Gastrocnemius medialis (tissue), 4 donors: Measurements from ENCODE around the gene CNGA2. TPM values are rescaled to one million over a fixed set of nuclear protein-coding genes. Genes with fewer than 3 reads are reported as not detected.

Experiments used
- ATAC-seq, 2 donors: fragments of 150-250 bp; one replicate each; pipeline ENCODE4 v1.9.1; 2016
- DNase-seq, 2 donors: peaks; one replicate each; pipeline ENCODE4 v3.0.0-alpha.2; 2019
- H3K27ac ChIP-seq, 4 donors: fragments of 200-600 bp; sonication (generic); 1 replicate in 1 of 4; 2 replicates in 3 of 4; pipeline ENCODE4 v1.5.1; 2016 to 2018; ENCODE audit warnings: mild to moderate bottlenecking in 2 of 4, moderate library complexity in 1 of 4
- H3K27me3 ChIP-seq, 3 donors: fragments of 200-600 bp; sonication (generic) in 2 of 3; 1 replicate in 1 of 3; 2 replicates in 2 of 3; pipeline versions ENCODE4 v1.5.1 to v1.6.0; 2016 to 2019; ENCODE audit warnings: mild to moderate bottlenecking in 1 of 3, moderate library complexity in 1 of 3
- H3K36me3 ChIP-seq, 2 donors: fragments of 200-600 bp; sonication (generic) in 1 of 2; one replicate each; pipeline ENCODE4 v1.5.1; 2017 to 2018
- H3K4me1 ChIP-seq, 2 donors: fragments of 200-600 bp; sonication (generic) in 1 of 2; one replicate each; pipeline ENCODE4 v1.5.1; 2016 to 2017; ENCODE audit warnings: mild to moderate bottlenecking in 2 of 2
- H3K4me3 ChIP-seq, 4 donors: fragments of 200-600 bp; sonication (generic) in 3 of 4; 1 replicate in 1 of 4; 2 replicates in 3 of 4; pipeline ENCODE4 v1.5.1; 2016 to 2019; ENCODE audit warnings: mild to moderate bottlenecking in 2 of 4
- H3K9me3 ChIP-seq, 3 donors: fragments of 200-600 bp; sonication (generic) in 2 of 3; 1 replicate in 1 of 3; 2 replicates in 2 of 3; pipeline ENCODE4 v1.5.1; 2016 to 2019
- CTCF ChIP-seq, 5 experiments: fragments of 450-650 bp in 3 of 5; fragments of 200-600 bp in 2 of 5; sonication (generic) in 2 of 5; IDR thresholded peaks in 4 of 5; conservative IDR thresholded peaks in 1 of 5; 1 replicate in 4 of 5; 2 replicates in 1 of 5; pipeline ENCODE4 v1.5.1; 2016 to 2019; ENCODE audit warnings: antibody characterized with exemption in 5 of 5, mild to moderate bottlenecking in 3 of 5, moderate library complexity in 3 of 5
- POLR2A ChIP-seq, 2 donors: fragments of 450-650 bp; IDR thresholded peaks; one replicate each; pipeline ENCODE4 v1.6.1; 2017; ENCODE audit warnings: antibody characterized with exemption in 2 of 2, mild to moderate bottlenecking in 2 of 2, moderate library complexity in 2 of 2
- in situ Hi-C, 4 donors: fragments of 200-750 bp; cut with MboI; loops; one replicate each; pipeline versions ENCODE4 v1.15.0 to v1.8.0; 2017; ENCODE audit warnings: low sequenced_read_pairs in 4 of 4
- intact Hi-C: fragments of 100-400 bp; cut with DNase I; formaldehyde crosslinking; loops from one replicate; pipeline ENCODE4 v1.15.1; 2023; ENCODE audit warnings: low total_unique reads
- total RNA-seq, 4 donors: library from RNA; depleted of rRNA; stranded (reverse); fragments of >200 nt; gene quantifications; one replicate each; pipeline versions ENCODE4 v1.1.0 to v1.2.3, GENCODE V29; 2016

The CNGA2 gene
- not detected for total RNA-seq

DNA sequence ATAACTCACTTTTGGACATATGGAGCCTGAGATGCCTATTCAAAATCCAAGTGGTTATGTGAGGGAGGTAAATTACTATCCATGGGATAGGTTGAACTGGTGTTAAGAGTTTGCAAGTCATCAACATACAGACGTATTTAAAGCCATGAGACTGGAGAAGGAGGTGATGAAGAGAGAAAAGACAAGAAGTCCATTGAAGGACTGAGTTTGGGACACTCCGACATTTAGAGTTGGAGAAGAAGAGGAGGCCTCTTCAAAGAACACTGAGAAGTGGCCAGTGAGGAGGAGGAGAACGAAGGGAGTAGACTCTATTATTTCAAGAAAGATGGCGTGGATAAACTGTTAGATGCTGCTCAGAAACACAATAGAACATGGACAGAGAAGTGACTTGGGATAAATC lies at the start of gene CNGA2:
CNGA2 (plus strand) TSS at position 301 of the 400 bp plus-strand sequence. CDS start 3,738 bp downstream, outside the sequence.
- no peaks in the 10 kb centered on the region for H3K27me3 ChIP-seq
- intact Hi-C loops (no loop called here), in situ Hi-C loops (no loop called here)
- DNase-seq: no peak
- no peaks in the 10 kb centered on the region for H3K4me1 ChIP-seq
- no peak within 1 kb of the TSS for H3K4me3 ChIP-seq
- no peak within 1 kb of the TSS for H3K27ac ChIP-seq
- TF ChIP-seq CTCF (IDR thresholded peaks at IDR 0.05 in 4 of 5, conservative IDR thresholded peaks at IDR 0.05 in 1 of 5): no peak
- TF ChIP-seq POLR2A (IDR thresholded peaks at IDR 0.05): no peak
- H3K36me3 ChIP-seq: no peaks in the 10 kb centered on the region
- ATAC-seq: no peak
- no peaks in the 10 kb centered on the region for H3K9me3 ChIP-seq

DNA sequence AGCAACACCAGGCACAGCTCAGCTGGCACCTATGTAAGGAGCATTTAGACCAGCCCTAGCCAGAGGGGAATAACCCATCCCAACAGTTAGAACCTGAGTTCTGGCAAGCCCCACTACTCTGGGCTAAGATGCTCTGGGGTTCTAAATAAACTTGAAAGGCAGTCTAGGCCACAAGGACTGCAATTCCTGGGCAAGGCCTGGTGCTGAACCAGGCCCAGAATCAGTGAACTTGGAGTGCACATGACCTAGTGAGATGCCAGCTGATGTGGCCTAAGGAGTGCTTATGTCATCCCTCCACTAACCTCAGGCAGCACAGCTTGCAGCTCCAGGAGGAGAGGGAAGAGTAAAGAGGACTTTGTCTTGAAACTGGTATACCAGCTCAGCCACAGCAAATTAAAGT lies 46.9 kb upstream of the CNGA2 start:
- no peak overlapping the region for H3K27ac ChIP-seq
- TF ChIP-seq POLR2A (IDR thresholded peaks at IDR 0.05) (no peak), CTCF (IDR thresholded peaks at IDR 0.05 in 4 of 5, conservative IDR thresholded peaks at IDR 0.05 in 1 of 5) (no peak)
- ATAC-seq (no peak), DNase-seq (no peak)
- no peaks in the 10 kb centered on the region for H3K36me3 ChIP-seq
- H3K4me3 ChIP-seq: no peak overlapping the region
- intact Hi-C loops: no loop called here
- no peaks in the 10 kb centered on the region for H3K4me1 ChIP-seq
- H3K27me3 ChIP-seq: no peaks in the 10 kb centered on the region
- in situ Hi-C loops: loop anchor here (10.0 to 25.0 kb wide), 2 partner anchors 525 to 533 kb away; no protein-coding TSS in a partner anchor
- H3K9me3 ChIP-seq: no peaks in the 10 kb centered on the region

DNA sequence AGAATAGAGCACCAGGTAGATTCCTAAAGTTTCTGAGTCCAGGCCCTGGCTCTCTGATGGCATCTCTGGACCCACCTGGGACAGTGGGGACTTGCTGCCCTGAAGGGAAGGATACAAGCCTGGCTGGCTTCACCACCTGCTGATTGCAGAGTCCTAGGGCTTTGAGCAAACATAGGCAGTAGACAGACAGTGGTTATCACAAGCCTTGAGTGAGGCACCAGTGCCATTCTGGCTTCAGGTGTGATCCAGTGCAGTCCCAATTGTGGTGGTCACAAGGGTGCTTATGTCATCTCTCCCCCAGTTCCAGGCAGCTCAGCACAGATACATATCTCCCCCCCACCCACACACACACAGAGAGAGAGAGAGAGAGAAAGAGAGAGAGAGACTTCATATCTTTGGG lies 45.9 kb upstream of the CNGA2 start:
- in situ Hi-C loops (loop anchor here (10.0 to 25.0 kb wide), 2 partner anchors 526 to 534 kb away; no protein-coding TSS in a partner anchor), intact Hi-C loops (no loop called here)
- H3K4me1 ChIP-seq: no peaks in the 10 kb centered on the region
- DNase-seq: no peak
- H3K36me3 ChIP-seq: no peaks in the 10 kb centered on the region
- TF ChIP-seq POLR2A (IDR thresholded peaks at IDR 0.05): no peak
- no peak for TF ChIP-seq CTCF (IDR thresholded peaks at IDR 0.05 in 4 of 5, conservative IDR thresholded peaks at IDR 0.05 in 1 of 5)
- H3K9me3 ChIP-seq: no peaks in the 10 kb centered on the region
- no peak overlapping the region for H3K27ac ChIP-seq
- H3K27me3 ChIP-seq: no peaks in the 10 kb centered on the region
- H3K4me3 ChIP-seq: no peak overlapping the region
- no peak for ATAC-seq

DNA sequence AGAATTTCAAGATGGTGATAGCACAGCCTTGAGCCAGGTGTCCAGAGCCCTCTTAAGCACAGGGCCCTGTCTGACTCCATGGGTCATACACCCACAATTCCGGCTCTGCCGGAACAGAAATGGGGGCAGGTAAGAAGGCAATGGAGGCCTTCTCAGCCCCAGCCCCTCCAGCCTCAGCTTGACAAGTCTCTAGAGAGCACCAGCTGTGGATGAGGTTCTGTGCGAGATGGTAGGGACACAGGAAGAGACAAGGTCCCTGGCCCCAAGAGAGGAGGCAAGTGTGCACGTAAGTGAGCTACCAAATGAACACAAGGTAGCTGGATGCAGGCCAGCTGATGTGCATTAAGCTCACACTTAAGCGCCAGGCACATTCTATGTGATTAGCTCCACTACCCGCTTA lies 41.7 kb upstream of the CNGA2 start:
- Histone ChIP-seq H3K27me3 (peaks cover 0 to 8% (median 0%) of the 10 kb centered on the region in 3 donors), H3K36me3 (no peaks in the 10 kb centered on the region), H3K4me1 (no peaks in the 10 kb centered on the region), H3K4me3 (no peak overlapping the region), H3K27ac (no peak overlapping the region), H3K9me3 (no peaks in the 10 kb centered on the region)
- TF ChIP-seq CTCF (IDR thresholded peaks at IDR 0.05 in 4 of 5, conservative IDR thresholded peaks at IDR 0.05 in 1 of 5) (no peak), POLR2A (IDR thresholded peaks at IDR 0.05) (no peak)
- no peak for DNase-seq
- no peak for ATAC-seq
- intact Hi-C loops (no loop called here), in situ Hi-C loops (loop anchor here in 3 of 4 donors (25.0 kb wide), 1 partner anchor 531 kb away; no protein-coding TSS in a partner anchor)

- H3K27ac ChIP-seq: no peak overlapping the region
- intact Hi-C loops (no loop called here), in situ Hi-C loops (loop anchor here in 3 of 4 donors (25.0 kb wide), 1 partner anchor 532 kb away; no protein-coding TSS in a partner anchor)
- no peak overlapping the region for H3K4me3 ChIP-seq
- H3K36me3 ChIP-seq: no peaks in the 10 kb centered on the region
- no peaks in the 10 kb centered on the region for H3K4me1 ChIP-seq
- H3K27me3 ChIP-seq: peaks cover 0 to 8% (median 0%) of the 10 kb centered on the region in 3 donors
- TF ChIP-seq CTCF (IDR thresholded peaks at IDR 0.05 in 4 of 5, conservative IDR thresholded peaks at IDR 0.05 in 1 of 5) (no peak), POLR2A (IDR thresholded peaks at IDR 0.05) (no peak)
- no peaks in the 10 kb centered on the region for H3K9me3 ChIP-seq
- ATAC-seq: no peak
- DNase-seq: no peak
Measured at GRCh38 chrX:151694121-151694520, 40.4 kb upstream of the CNGA2 start.
